ENCODE results near the gene WDR86. TPM values are rescaled to one million over a fixed set of nuclear protein-coding genes. Genes with fewer than 3 reads are reported as not detected.

WDR86 gene
- total RNA-seq, 6 donors from 2014 or later: 1.1 to 17.4 (median 3.9) TPM

- WGBS, 2 donors: 92 to 99% methylated on average over 3 of the region's 3 CpGs
- Histone ChIP-seq H3K9me3 (no peaks in the 10 kb centered on the region), H3K27me3 (no peaks in the 10 kb centered on the region), H3K4me1 (peaks cover 15 to 19% (median 18%) of the 10 kb centered on the region in 4 donors), H3K4me3 (no peak overlapping the region), H3K36me3 (no peaks in the 10 kb centered on the region), H3K27ac (no peak overlapping the region)
- no peak for DNase-seq
- TF ChIP-seq CTCF (IDR thresholded peaks at IDR 0.05) (no peak), POLR2AphosphoS5 (IDR thresholded peaks at IDR 0.05) (no peak), POLR2A (IDR thresholded peaks at IDR 0.05) (no peak), EP300 (IDR thresholded peaks at IDR 0.05) (no peak)
- ATAC-seq (ENCODE audit: low FRiP score in 2 of 2): no peak
Measured at GRCh38 chr7:151338809-151339208, 71.0 kb downstream of the WDR86 start.

- ATAC-seq (ENCODE audit: low FRiP score in 2 of 2) (no peak), DNase-seq (no peak)
- no peak overlapping the region for H3K27ac ChIP-seq
- H3K9me3 ChIP-seq: no peaks in the 10 kb centered on the region
- no peaks in the 10 kb centered on the region for H3K36me3 ChIP-seq
- H3K27me3 ChIP-seq: no peaks in the 10 kb centered on the region
- peaks cover 3 to 10% (median 5%) of the 10 kb centered on the region in 4 donors for H3K4me1 ChIP-seq
- H3K4me3 ChIP-seq: no peak overlapping the region
- 100% methylated on average over 2 of the region's 2 CpGs for WGBS, 2 donors
- TF ChIP-seq POLR2AphosphoS5 (IDR thresholded peaks at IDR 0.05): no peak
Measured at GRCh38 chr7:151337346-151337745, 72.5 kb downstream of the WDR86 start.

GRCh38 chr7:151336027-151336708, 73.7 kb downstream of the WDR86 start:
- no peak for TF ChIP-seq EP300 (IDR thresholded peaks at IDR 0.05)
- no peak for TF ChIP-seq CTCF (IDR thresholded peaks at IDR 0.05)
- no peak for TF ChIP-seq POLR2AphosphoS5 (IDR thresholded peaks at IDR 0.05)
- TF ChIP-seq POLR2A (IDR thresholded peaks at IDR 0.05): no peak
- Histone ChIP-seq H3K27me3 (no peaks in the 10 kb centered on the region), H3K4me3 (no peak overlapping the region), H3K36me3 (no peaks in the 10 kb centered on the region), H3K9me3 (no peaks in the 10 kb centered on the region), H3K27ac (no peak overlapping the region), H3K4me1 (peaks cover 2 to 8% (median 2%) of the 10 kb centered on the region in 4 donors)
- 83 to 86% methylated on average over 12 of the region's 12 CpGs for WGBS, 2 donors
- ATAC-seq (ENCODE audit: low FRiP score in 2 of 2): no peak
- DNase-seq: no peak

DNA sequence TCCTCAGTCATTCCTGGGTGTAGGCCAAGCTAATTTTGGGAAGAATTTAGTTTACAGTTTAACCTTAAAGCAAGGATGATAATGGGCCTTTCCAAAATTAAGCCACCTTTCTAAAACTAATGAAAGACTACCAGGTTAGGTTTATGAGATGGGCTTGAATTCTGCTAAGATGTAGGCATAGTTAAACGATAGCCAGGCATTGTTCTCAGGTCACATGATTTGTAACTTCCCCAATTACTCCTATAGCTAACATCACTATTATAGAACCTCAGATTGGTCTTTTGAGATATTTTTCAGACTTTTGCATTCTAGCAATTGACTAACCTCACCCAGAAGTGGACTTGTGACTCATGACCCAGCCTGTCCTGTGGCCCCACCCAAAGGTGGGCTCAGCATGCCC, 75.2 kb downstream of the WDR86 start:
- ATAC-seq (ENCODE audit: low FRiP score in 2 of 2): no peak
- TF ChIP-seq POLR2A (IDR thresholded peaks at IDR 0.05) (no peak), CTCF (IDR thresholded peaks at IDR 0.05) (no peak), EP300 (IDR thresholded peaks at IDR 0.05) (no peak), POLR2AphosphoS5 (IDR thresholded peaks at IDR 0.05) (no peak)
- H3K4me3 ChIP-seq: no peak overlapping the region
- H3K9me3 ChIP-seq: no peaks in the 10 kb centered on the region
- H3K4me1 ChIP-seq: no peaks in the 10 kb centered on the region
- 24 to 36% methylated on average over 1 of the region's 1 CpG for WGBS, 2 donors
- H3K27me3 ChIP-seq: no peaks in the 10 kb centered on the region
- no peak overlapping the region for H3K27ac ChIP-seq
- H3K36me3 ChIP-seq: no peaks in the 10 kb centered on the region
- DNase-seq: no peak

Small RNA genes lying within 50 kb of the gene (small RNA-seq; reads per million reads assigned to genes)
- gene MIR3907: 0 reads per million in 4 donors

Other genes starting within 250 kb of the WDR86 start
- gene GBX1, start 242.3 kb downstream of the WDR86 start, total RNA-seq: not detected
- not detected for gene ASB10, start 222.8 kb downstream of the WDR86 start, total RNA-seq
- gene H2BK1, start 199.6 kb downstream of the WDR86 start, total RNA-seq: not detected
- 10 to 100 TPM; 19.8 to 48.2 (median 28.6) TPM for gene ABCF2, start 182.8 kb downstream of the WDR86 start, total RNA-seq
- 10 to 100 TPM; 34.4 to 69.1 (median 47.4) TPM for gene CHPF2, start 177.6 kb downstream of the WDR86 start, total RNA-seq
- gene SMARCD3, start 161.3 kb downstream of the WDR86 start, total RNA-seq: 10 to 100 TPM; 32.8 to 63.9 (median 40.8) TPM
- gene NUB1, start 68.2 kb downstream of the WDR86 start, total RNA-seq: 10 to 100 TPM; 37.0 to 80.0 (median 50.0) TPM
- gene CRYGN, start 30.1 kb upstream of the WDR86 start, total RNA-seq: under 1 TPM in 2 of 6 donors, not detected in 4; 0.43 to 0.61 TPM
- 100 to 1,000 TPM in 2 of 6 donors, 10 to 100 TPM in 4; 63.0 to 105 (median 93.4) TPM for gene RHEB, start 109.9 kb upstream of the WDR86 start, total RNA-seq

All from upper lobe of left lung (tissue), 6 donors.